Medulla oblongata (tissue), 1 donor: ENCODE measurements around the gene AKAP8.
"Not testable (repeated sequence)": the region's sequence is repeated elsewhere in the genome, so short reads cannot be mapped to it uniquely, and the experiment has no call there.

Source experiments
- DNase-seq: peaks from one replicate; pipeline ENCODE4 v3.0.0-alpha.2; 2015; ENCODE audit errors: extremely low spot score

The AKAP8 gene

GRCh38 chr19:15404097-15404779 is 24.7 kb upstream of the AKAP8 start:
- DNase-seq: peak; percentile 22

- no peak for DNase-seq
Measured at GRCh38 chr19:15403151-15403531, 23.6 kb upstream of the AKAP8 start.

- no peak for DNase-seq
Measured at GRCh38 chr19:15402411-15403150, 23.0 kb upstream of the AKAP8 start.

GRCh38 chr19:15401397-15401710 is 21.8 kb upstream of the AKAP8 start:
- DNase-seq: no peak

- no peak for DNase-seq
Measured at GRCh38 chr19:15400521-15401396, 21.2 kb upstream of the AKAP8 start.

GRCh38 chr19:15399635-15400034 is 20.0 kb upstream of the AKAP8 start:
- no peak for DNase-seq

- DNase-seq: no peak
Measured at GRCh38 chr19:15399234-15399515, 19.6 kb upstream of the AKAP8 start.

GRCh38 chr19:15398501-15399233 is 19.1 kb upstream of the AKAP8 start:
- DNase-seq: no peak

GRCh38 chr19:15397782-15398181 is 18.2 kb upstream of the AKAP8 start:
- DNase-seq: no peak

- no peak for DNase-seq
Measured at GRCh38 chr19:15397236-15397635, 17.6 kb upstream of the AKAP8 start.

- no peak for DNase-seq
Measured at GRCh38 chr19:15396436-15396835, 16.8 kb upstream of the AKAP8 start.

GRCh38 chr19:15395251-15395650 is 15.7 kb upstream of the AKAP8 start:
- DNase-seq: not testable (repeated sequence)

GRCh38 chr19:15394426-15394825 is 14.8 kb upstream of the AKAP8 start:
- no peak for DNase-seq

GRCh38 chr19:15393963-15394362 is 14.4 kb upstream of the AKAP8 start:
- no peak for DNase-seq

GRCh38 chr19:15390814-15391213 is 11.2 kb upstream of the AKAP8 start:
- DNase-seq: no peak

- no peak for DNase-seq
Measured at GRCh38 chr19:15381864-15382263, 2.3 kb upstream of the AKAP8 start.

- no peak for DNase-seq
Measured at GRCh38 chr19:15381429-15381828, 1.8 kb upstream of the AKAP8 start.

- peak; percentile 31 for DNase-seq
Measured at GRCh38 chr19:15379999-15380647, 536 bp upstream of the AKAP8 start.

GRCh38 chr19:15378534-15379082 is 979 bp downstream of the AKAP8 start:
- peak; percentile 29 for DNase-seq

- no peak for DNase-seq
Measured at GRCh38 chr19:15374796-15375440, 4.7 kb downstream of the AKAP8 start.

- no peak for DNase-seq
Measured at GRCh38 chr19:15374105-15374651, 5.4 kb downstream of the AKAP8 start.
